Measurements from ENCODE around the gene PHC1. TPM values are rescaled to one million over a fixed set of nuclear protein-coding genes. Genes with fewer than 3 reads are reported as not detected.

Gene PHC1
- total RNA-seq, 1 experiment from 2014 or later, result 27.9 TPM

DNA sequence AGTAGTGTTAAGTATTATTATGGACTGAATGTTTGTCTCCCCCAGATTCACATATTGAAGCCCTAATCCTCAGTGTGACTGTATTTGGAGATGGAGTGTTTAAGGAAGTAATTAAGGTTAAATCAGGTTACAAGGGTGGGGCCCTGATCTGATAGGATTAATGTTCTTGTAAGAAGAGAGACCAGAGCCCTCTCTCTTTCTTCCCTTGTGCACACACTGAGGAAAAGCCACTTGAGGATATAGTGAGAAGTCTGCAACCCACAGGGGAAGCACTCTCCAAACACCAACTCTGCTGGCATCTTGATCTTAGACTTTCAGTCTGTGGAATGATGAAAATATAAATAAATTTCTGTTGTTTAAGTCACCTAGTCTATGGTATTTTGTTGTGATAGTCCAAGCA lies 72.9 kb downstream of the PHC1 start:
- CTCF ChIA-PET, result no interaction called here
- DNase-seq, result no peak
- H3K4me3 Mint-ChIP-seq (ENCODE audit: low read depth, unreplicated experiment), result no peak overlapping the region
- intact Hi-C loops (cut with micrococcal nuclease; ENCODE audit: unreplicated experiment), result no loop called here
- H3K27me3 Mint-ChIP-seq (ENCODE audit: unreplicated experiment), result no peaks in the 10 kb centered on the region
- no peaks in the 10 kb centered on the region for H3K4me1 Mint-ChIP-seq (ENCODE audit: low read depth, unreplicated experiment)
- H3K36me3 Mint-ChIP-seq (ENCODE audit: insufficient read depth, unreplicated experiment), result no peaks in the 10 kb centered on the region
- no peaks in the 10 kb centered on the region for H3K9me3 Mint-ChIP-seq (ENCODE audit: low read depth, unreplicated experiment)
- TF ChIP-seq, protein P1, sequence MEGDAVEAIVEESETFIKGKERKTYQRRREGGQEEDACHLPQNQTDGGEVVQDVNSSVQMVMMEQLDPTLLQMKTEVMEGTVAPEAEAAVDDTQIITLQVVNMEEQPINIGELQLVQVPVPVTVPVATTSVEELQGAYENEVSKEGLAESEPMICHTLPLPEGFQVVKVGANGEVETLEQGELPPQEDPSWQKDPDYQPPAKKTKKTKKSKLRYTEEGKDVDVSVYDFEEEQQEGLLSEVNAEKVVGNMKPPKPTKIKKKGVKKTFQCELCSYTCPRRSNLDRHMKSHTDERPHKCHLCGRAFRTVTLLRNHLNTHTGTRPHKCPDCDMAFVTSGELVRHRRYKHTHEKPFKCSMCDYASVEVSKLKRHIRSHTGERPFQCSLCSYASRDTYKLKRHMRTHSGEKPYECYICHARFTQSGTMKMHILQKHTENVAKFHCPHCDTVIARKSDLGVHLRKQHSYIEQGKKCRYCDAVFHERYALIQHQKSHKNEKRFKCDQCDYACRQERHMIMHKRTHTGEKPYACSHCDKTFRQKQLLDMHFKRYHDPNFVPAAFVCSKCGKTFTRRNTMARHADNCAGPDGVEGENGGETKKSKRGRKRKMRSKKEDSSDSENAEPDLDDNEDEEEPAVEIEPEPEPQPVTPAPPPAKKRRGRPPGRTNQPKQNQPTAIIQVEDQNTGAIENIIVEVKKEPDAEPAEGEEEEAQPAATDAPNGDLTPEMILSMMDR (IDR thresholded peaks at IDR 0.05; ENCODE audit: unreplicated experiment), result no peak
- no peak overlapping the region for H3K27ac Mint-ChIP-seq (ENCODE audit: unreplicated experiment)
- no TSS peak for BruUV-seq (replicated peaks)

DNA sequence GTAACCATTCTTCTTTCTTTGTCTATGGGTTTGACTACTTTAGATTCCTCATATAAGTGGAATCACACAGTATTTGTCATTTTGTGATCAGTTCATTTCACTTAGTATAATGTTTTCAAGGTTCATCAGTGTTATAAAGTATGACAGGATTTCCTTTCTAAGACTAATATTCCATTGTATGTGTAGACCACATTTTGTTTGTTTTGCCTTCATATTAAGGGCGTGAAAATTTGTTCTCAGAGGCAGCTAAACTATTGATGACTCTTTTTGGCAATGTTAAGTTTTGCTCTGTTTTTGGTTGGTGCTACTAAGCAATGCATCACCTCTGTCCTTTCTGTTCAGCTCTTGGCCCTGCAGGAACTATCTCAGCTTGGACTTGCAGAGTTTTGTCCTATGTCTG lies 73.4 kb downstream of the PHC1 start:
- DNase-seq, result no peak
- intact Hi-C loops (cut with micrococcal nuclease; ENCODE audit: unreplicated experiment), result no loop called here
- Mint-ChIP-seq H3K4me1 (ENCODE audit: low read depth, unreplicated experiment) (no peaks in the 10 kb centered on the region), H3K4me3 (ENCODE audit: low read depth, unreplicated experiment) (no peak overlapping the region), H3K36me3 (ENCODE audit: insufficient read depth, unreplicated experiment) (no peaks in the 10 kb centered on the region), H3K9me3 (ENCODE audit: low read depth, unreplicated experiment) (no peaks in the 10 kb centered on the region), H3K27ac (ENCODE audit: unreplicated experiment) (no peak overlapping the region), H3K27me3 (ENCODE audit: unreplicated experiment) (no peaks in the 10 kb centered on the region)
- no TSS peak for BruUV-seq (replicated peaks)
- CTCF ChIA-PET, result interaction anchor here (1.0 kb wide), 1 partner anchor 27 kb away, joined by 4 read pairs; no protein-coding TSS in a partner anchor
- TF ChIP-seq, protein P1 (IDR thresholded peaks at IDR 0.05; ENCODE audit: unreplicated experiment), result no peak

DNA sequence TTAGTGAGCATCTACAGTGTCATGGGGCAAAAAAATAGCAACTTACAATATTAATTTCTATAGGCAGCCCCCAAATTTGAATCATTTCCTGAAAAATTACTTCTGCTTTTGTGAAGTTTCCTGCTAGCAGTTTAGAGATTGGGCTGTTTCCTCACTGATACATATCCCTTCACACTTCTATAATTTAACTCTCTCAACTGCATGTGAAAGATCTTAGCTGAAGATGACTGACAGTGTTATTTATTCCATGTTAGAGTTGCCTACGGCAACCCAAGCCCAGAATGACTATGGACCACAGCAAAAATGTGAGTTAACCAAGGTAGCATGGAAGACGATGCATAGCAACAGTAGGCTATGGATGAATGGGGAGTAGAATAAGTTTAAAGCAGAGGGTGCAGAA lies 75.1 kb downstream of the PHC1 start, which contains the start of gene KLRG1:
Gene KLRG1, plus strand, starts transcription at position 134 of the 400 bp plus-strand sequence. Its CDS starts 90 bp downstream, at position 224.
- Mint-ChIP-seq H3K27me3 (ENCODE audit: unreplicated experiment) (peaks cover 3% of the 10 kb centered on the region), H3K27ac (ENCODE audit: unreplicated experiment) (no peak within 1 kb of the TSS), H3K4me1 (ENCODE audit: low read depth, unreplicated experiment) (no peaks in the 10 kb centered on the region), H3K9me3 (ENCODE audit: low read depth, unreplicated experiment) (no peaks in the 10 kb centered on the region), H3K36me3 (ENCODE audit: insufficient read depth, unreplicated experiment) (no peaks in the 10 kb centered on the region), H3K4me3 (ENCODE audit: low read depth, unreplicated experiment) (no peak within 1 kb of the TSS)
- no TSS peak for BruUV-seq (replicated peaks)
- intact Hi-C loops (cut with micrococcal nuclease; ENCODE audit: unreplicated experiment), result no loop called here
- CTCF ChIA-PET, result no interaction called here
- TF ChIP-seq, protein P1 (IDR thresholded peaks at IDR 0.05; ENCODE audit: unreplicated experiment), result no peak
- DNase-seq, result no peak

Other genes starting within 250 kb of the PHC1 start
- 29.3 and 36.3 TPM in 2 replicates for gene RIMKLB, start 216.5 kb upstream of the PHC1 start, total RNA-seq (2022)
- 0.24 and 0.42 TPM in 2 replicates for gene A2ML1, start 91.9 kb upstream of the PHC1 start, total RNA-seq (2022)
- 241 and 256 TPM in 2 replicates for gene M6PR, start 35.1 kb downstream of the PHC1 start, total RNA-seq (2022)
- gene KLRG1, start 75.0 kb downstream of the PHC1 start, total RNA-seq (2022), result 0.38 and 0.66 TPM in 2 replicates
- gene A2M, start 201.4 kb downstream of the PHC1 start, total RNA-seq (2022), result not detected in 2 replicates